H9 (cell line): ENCODE data around the gene MEIS3. TPM values are rescaled to one million over a fixed set of nuclear protein-coding genes. Genes with fewer than 3 reads are reported as not detected.

Experiments used
- DNase-seq: peaks from one replicate; pipeline ENCODE4 v3.0.0-alpha.2; 2017
- H2AFZ ChIP-seq: one replicate; pipeline ENCODE4 v1.6.1; 2013; ENCODE audit warnings: mild to moderate bottlenecking, low read length, control low read depth, moderate library complexity
- H2AK5ac ChIP-seq: 2 replicates; pipeline ENCODE4 v1.6.1; 2013; ENCODE audit warnings: low read length, control low read depth, mixed read lengths; ENCODE audit not compliant: insufficient read length
- H2BK120ac ChIP-seq: one replicate; pipeline ENCODE4 v1.6.1; 2013; ENCODE audit warnings: low read depth, mild to moderate bottlenecking, low read length, control low read depth, inconsistent platforms; ENCODE audit not compliant: poor library complexity, severe bottlenecking
- H2BK12ac ChIP-seq: 2 replicates; pipeline ENCODE4 v1.6.1; 2013; ENCODE audit warnings: low read length, control low read depth, mixed read lengths, low read depth; ENCODE audit not compliant: insufficient read length
- H2BK15ac ChIP-seq: 2 replicates; pipeline ENCODE4 v1.6.1; 2013; ENCODE audit warnings: low read depth, low read length, control low read depth
- H2BK20ac ChIP-seq: one replicate; pipeline ENCODE4 v1.6.1; 2013; ENCODE audit warnings: low read depth, mild to moderate bottlenecking, low read length, control low read depth, inconsistent platforms; ENCODE audit not compliant: poor library complexity, severe bottlenecking
- H2BK5ac ChIP-seq: 2 replicates; pipeline ENCODE4 v1.6.1; 2013; ENCODE audit warnings: low read length, control low read depth, mixed read lengths; ENCODE audit not compliant: insufficient read length
- H3K14ac ChIP-seq: 2 replicates; pipeline ENCODE4 v1.6.1; 2013; ENCODE audit warnings: low read length, control low read depth; ENCODE audit not compliant: insufficient read depth
- H3K18ac ChIP-seq: 2 replicates; pipeline ENCODE4 v1.6.1; 2013; ENCODE audit warnings: low read depth, mild to moderate bottlenecking, mixed read lengths, low read length, control low read depth; ENCODE audit not compliant: insufficient read length
- H3K23ac ChIP-seq: 2 replicates; pipeline ENCODE4 v1.6.1; 2013; ENCODE audit warnings: low read length, control low read depth, mixed read lengths, low read depth; ENCODE audit not compliant: insufficient read length
- H3K23me2 ChIP-seq: 2 replicates; pipeline ENCODE4 v1.6.1; 2013; ENCODE audit warnings: low read depth, mild to moderate bottlenecking, mixed read lengths, low read length, control low read depth; ENCODE audit not compliant: insufficient read length, poor library complexity, severe bottlenecking
- H3K27ac ChIP-seq: 2 replicates; pipeline ENCODE4 v1.5.1; 2013; ENCODE audit warnings: low read length, control low read depth, mixed read lengths, low read depth; ENCODE audit not compliant: insufficient read length
- H3K27me3 ChIP-seq: 2 replicates; pipeline ENCODE4 v1.6.1; 2013; ENCODE audit warnings: low read length, control low read depth, inconsistent platforms; ENCODE audit not compliant: insufficient read depth
- H3K4ac ChIP-seq: 2 replicates; pipeline ENCODE4 v1.6.1; 2013; ENCODE audit warnings: low read depth, mild to moderate bottlenecking, control low read depth, inconsistent platforms, low read length, moderate library complexity
- H3K4me1 ChIP-seq: 2 replicates; pipeline ENCODE4 v1.6.1; 2013; ENCODE audit warnings: low read length, control low read depth, inconsistent platforms; ENCODE audit not compliant: insufficient read depth
- H3K4me2 ChIP-seq: 2 replicates; pipeline ENCODE4 v1.6.1; 2013; ENCODE audit warnings: low read length, control low read depth, mixed read lengths; ENCODE audit not compliant: insufficient read length, insufficient read depth
- H3K56ac ChIP-seq: 2 replicates; pipeline ENCODE4 v1.6.1; 2013; ENCODE audit warnings: low read depth, mild to moderate bottlenecking, mixed read lengths, low read length, control low read depth; ENCODE audit not compliant: insufficient read length
- H3K79me1 ChIP-seq: 2 replicates; pipeline ENCODE4 v1.6.1; 2013; ENCODE audit warnings: low read depth, mild to moderate bottlenecking, moderate library complexity, low read length, control low read depth, inconsistent platforms; ENCODE audit not compliant: insufficient read depth, poor library complexity, severe bottlenecking
- H3K79me2 ChIP-seq: 2 replicates; pipeline ENCODE4 v1.6.1; 2013; ENCODE audit warnings: low read length, control low read depth, inconsistent platforms; ENCODE audit not compliant: insufficient read depth
- H3K9ac ChIP-seq: 2 replicates; pipeline ENCODE4 v1.6.1; 2013; ENCODE audit warnings: low read length, control low read depth, mixed read lengths; ENCODE audit not compliant: insufficient read length; ENCODE audit errors: extremely low read depth
- H3K9me3 ChIP-seq: one replicate; pipeline ENCODE4 v1.6.1; 2013; ENCODE audit warnings: low read depth, low read length, inconsistent platforms; ENCODE audit not compliant: control insufficient read depth
- H3T11ph ChIP-seq: one replicate; pipeline ENCODE4 v1.6.1; 2013; ENCODE audit warnings: mild to moderate bottlenecking, low read length, control low read depth, inconsistent platforms
- H4K20me1 ChIP-seq: one replicate; pipeline ENCODE4 v1.6.1; 2013; ENCODE audit not compliant: control insufficient read depth, insufficient read length, insufficient read depth
- H4K5ac ChIP-seq: 2 replicates; pipeline ENCODE4 v1.6.1; 2013; ENCODE audit warnings: low read depth, mild to moderate bottlenecking, mixed read lengths, low read length, control low read depth; ENCODE audit not compliant: insufficient read length
- H4K8ac ChIP-seq: replicated peaks from 2 replicates; pipeline ENCODE4 v1.6.1; 2013; ENCODE audit warnings: low read length, control low read depth, mixed read lengths, low read depth; ENCODE audit not compliant: insufficient read length
- H4K91ac ChIP-seq: 2 replicates; pipeline ENCODE4 v1.6.1; 2013; ENCODE audit warnings: low read depth, mild to moderate bottlenecking, moderate library complexity, mixed read lengths, low read length, control low read depth; ENCODE audit not compliant: insufficient read length
- H3K27ac Mint-ChIP-seq, 3 experiments: 2 replicates in 2 of 3; 3 replicates in 1 of 3; pipeline ENCODE4 v1.8.0; 2020 to 2021; ENCODE audit warnings: mixed read lengths in 3 of 3, mild to moderate bottlenecking in 1 of 3, moderate library complexity in 1 of 3
- H3K27me3 Mint-ChIP-seq: 2 replicates; pipeline ENCODE4 v1.8.0; 2021; ENCODE audit warnings: low read depth, mild to moderate bottlenecking, moderate library complexity, mixed read lengths
- H3K36me3 Mint-ChIP-seq, 3 experiments: 2 replicates in 2 of 3; 3 replicates in 1 of 3; pipeline ENCODE4 v1.8.0; 2020 to 2021; ENCODE audit warnings: low read depth in 3 of 3, mixed read lengths in 3 of 3; ENCODE audit not compliant: insufficient read depth in 1 of 3
- H3K4me1 Mint-ChIP-seq, 2 experiments: 2 replicates each; pipeline ENCODE4 v1.8.0; 2020; ENCODE audit warnings: mixed read lengths in 2 of 2
- H3K4me3 Mint-ChIP-seq, 2 experiments: 2 replicates in 1 of 2; 3 replicates in 1 of 2; pipeline ENCODE4 v1.8.0; 2020 to 2021; ENCODE audit warnings: mild to moderate bottlenecking in 2 of 2, mixed read lengths in 2 of 2, moderate library complexity in 1 of 2
- H3K9me3 Mint-ChIP-seq, 2 experiments: 2 replicates in 1 of 2; 3 replicates in 1 of 2; pipeline ENCODE4 v1.8.0; 2020; ENCODE audit warnings: mild to moderate bottlenecking in 2 of 2, mixed read lengths in 2 of 2, moderate library complexity in 1 of 2
- WGBS: extraction: QIAGEN DNeasy Blood & Tissue Kit; methylation state at CpG from one replicate; pipeline ENCODE4 v1.1.7; 2013; ENCODE audit warnings: missing lambda C conversion rate, low lambda C conversion rate, mixed read lengths; ENCODE audit not compliant: insufficient read length; ENCODE audit errors: extremely low coverage; 5-methylcytosine and 5-hydroxymethylcytosine counted together
- total RNA-seq: library from RNA; stranded (reverse); gene quantifications from 2 replicates; pipeline ENCODE4 v1.2.1, GENCODE V29; 2021
- TF ChIP-seq, protein P1 (sequence below): fragments of 200-600 bp; sonication (generic); conservative IDR thresholded peaks from 3 replicates; pipeline ENCODE4 v1.8.0; 2021; ENCODE audit warnings: antibody characterized with exemption, mild to moderate bottlenecking

MEIS3 gene
- total RNA-seq, 1 experiment from 2014 or later, result 44.0 TPM

DNA sequence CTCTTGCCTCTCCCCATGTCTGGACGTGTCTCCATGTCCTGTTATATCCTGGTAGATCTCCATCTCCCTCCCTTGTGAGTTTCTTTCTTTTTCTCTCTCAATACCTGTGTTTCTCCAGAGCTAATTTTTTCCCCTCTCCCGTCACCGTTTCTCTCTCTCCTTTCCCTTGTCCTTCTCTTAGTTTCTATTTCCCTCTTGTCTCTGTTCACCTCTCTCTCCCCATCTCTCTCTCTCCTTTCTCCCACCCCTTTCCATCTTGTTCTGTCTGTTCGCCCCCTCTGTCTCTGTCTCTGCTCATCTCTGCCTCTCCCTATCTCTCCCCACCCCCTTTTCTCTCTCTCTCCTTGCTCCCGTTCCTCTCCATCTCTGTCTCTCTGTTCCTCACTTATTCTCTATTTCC, 39.3 kb upstream of the MEIS3 start:
- no peak overlapping the region for H2BK5ac ChIP-seq
- H2AK5ac ChIP-seq, result no peak overlapping the region
- no peaks in the 10 kb centered on the region for H3K23me2 ChIP-seq
- peaks cover 0 to 6% of the 10 kb centered on the region in 2 experiments; a peak in 1 of 4 replicates for H3K4me1 Mint-ChIP-seq
- H3K9me3 ChIP-seq, result no peaks in the 10 kb centered on the region
- H3K18ac ChIP-seq, result no peak overlapping the region
- H3K27me3 ChIP-seq, result peaks cover 2% of the 10 kb centered on the region; the same call in 1 of the 2 replicates
- no peak overlapping the region for H3K27ac ChIP-seq
- H3K79me2 ChIP-seq, result no peaks in the 10 kb centered on the region
- no peak for DNase-seq
- H3T11ph ChIP-seq, result no peak overlapping the region
- H3K4ac ChIP-seq, result no peak overlapping the region
- no peak overlapping the region for H4K8ac ChIP-seq
- no peak overlapping the region for H2BK15ac ChIP-seq
- no peak overlapping the region for H3K23ac ChIP-seq
- no peak overlapping the region for H3K56ac ChIP-seq
- no CpG with 5 or more reads among the region's 5 CpGs for WGBS
- no peak overlapping the region for H3K4me2 ChIP-seq
- H3K79me1 ChIP-seq, result no peaks in the 10 kb centered on the region
- no peak overlapping the region for H2BK12ac ChIP-seq
- no peak overlapping the region for H3K27ac Mint-ChIP-seq
- H4K20me1 ChIP-seq, result no peaks in the 10 kb centered on the region
- H2AFZ ChIP-seq, result no peak overlapping the region
- no peak overlapping the region for H3K9ac ChIP-seq
- H3K36me3 Mint-ChIP-seq, result peaks cover 5 to 16% (median 6%) of the 10 kb centered on the region in 3 experiments; a peak in 6 of 7 replicates
- H3K27me3 Mint-ChIP-seq, result peaks cover 8% of the 10 kb centered on the region; the same call in 1 of the 2 replicates
- no peak overlapping the region for H2BK120ac ChIP-seq
- TF ChIP-seq, protein P1, sequence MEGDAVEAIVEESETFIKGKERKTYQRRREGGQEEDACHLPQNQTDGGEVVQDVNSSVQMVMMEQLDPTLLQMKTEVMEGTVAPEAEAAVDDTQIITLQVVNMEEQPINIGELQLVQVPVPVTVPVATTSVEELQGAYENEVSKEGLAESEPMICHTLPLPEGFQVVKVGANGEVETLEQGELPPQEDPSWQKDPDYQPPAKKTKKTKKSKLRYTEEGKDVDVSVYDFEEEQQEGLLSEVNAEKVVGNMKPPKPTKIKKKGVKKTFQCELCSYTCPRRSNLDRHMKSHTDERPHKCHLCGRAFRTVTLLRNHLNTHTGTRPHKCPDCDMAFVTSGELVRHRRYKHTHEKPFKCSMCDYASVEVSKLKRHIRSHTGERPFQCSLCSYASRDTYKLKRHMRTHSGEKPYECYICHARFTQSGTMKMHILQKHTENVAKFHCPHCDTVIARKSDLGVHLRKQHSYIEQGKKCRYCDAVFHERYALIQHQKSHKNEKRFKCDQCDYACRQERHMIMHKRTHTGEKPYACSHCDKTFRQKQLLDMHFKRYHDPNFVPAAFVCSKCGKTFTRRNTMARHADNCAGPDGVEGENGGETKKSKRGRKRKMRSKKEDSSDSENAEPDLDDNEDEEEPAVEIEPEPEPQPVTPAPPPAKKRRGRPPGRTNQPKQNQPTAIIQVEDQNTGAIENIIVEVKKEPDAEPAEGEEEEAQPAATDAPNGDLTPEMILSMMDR, result no peak
- no peak overlapping the region for H4K5ac ChIP-seq
- no peaks in the 10 kb centered on the region; the same call in 1 of the 2 replicates for H3K4me1 ChIP-seq
- no peak overlapping the region for H4K91ac ChIP-seq
- no peak overlapping the region for H2BK20ac ChIP-seq
- H3K14ac ChIP-seq, result no peak overlapping the region
- no peaks in the 10 kb centered on the region for H3K9me3 Mint-ChIP-seq
- no peak overlapping the region for H3K4me3 Mint-ChIP-seq
